GM19468 (cell line): ENCODE results near the gene RAD9A.

Experiments
- ATAC-seq: cut with Tn5 transposase; IDR thresholded peaks from one replicate; pipeline ENCODE4 v1.9.1; 2021; ENCODE audit warnings: mild to moderate bottlenecking, moderate library complexity, moderate number of reproducible peaks; ENCODE audit not compliant: unreplicated experiment; ENCODE audit errors: extremely low read depth

The RAD9A gene

DNA sequence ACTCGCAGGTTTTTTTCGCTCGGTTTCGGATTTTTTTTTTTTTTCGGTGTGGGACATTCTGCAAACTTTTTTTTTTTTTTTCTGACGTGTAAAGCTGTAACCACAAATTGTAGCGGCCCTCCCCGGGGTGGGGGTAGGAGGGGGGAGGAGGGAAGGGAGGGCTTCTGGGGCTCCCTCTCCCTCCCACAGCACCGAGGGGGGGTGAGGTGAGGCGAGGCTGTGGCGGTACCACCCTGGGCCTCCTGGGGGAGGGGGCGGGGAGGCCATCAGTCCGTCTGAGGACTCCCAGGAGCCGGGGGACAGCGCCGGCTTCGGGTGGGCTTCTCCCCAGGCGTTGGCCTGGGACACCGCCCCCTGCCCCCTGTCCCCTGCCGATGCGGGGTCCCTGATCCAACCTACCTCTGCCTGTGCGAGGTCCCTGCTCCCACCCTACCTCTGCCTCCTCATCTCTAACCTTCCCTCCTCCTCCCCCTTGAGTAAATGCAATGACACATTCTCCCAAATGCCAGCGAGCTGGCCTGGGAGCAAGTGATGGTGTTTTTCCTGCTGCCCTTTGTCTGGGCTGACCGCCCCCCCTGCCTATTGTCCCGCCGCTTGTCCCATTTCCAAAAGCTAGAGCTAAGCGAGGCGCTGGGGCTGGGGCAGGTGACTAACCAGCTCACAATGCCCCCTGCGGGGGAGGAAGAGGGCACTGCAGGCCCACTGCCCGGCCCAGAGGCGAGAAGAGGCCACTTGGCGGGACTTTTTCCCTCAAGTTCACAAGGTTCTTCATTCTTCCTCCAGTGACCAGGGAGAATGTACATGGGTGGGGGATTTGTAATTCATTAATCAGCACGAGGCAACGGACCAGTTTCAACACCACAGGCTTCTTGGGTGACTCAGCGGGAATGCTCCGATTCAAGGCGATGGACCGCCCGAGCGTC lies 17.9 kb upstream of the RAD9A start:
- no peak for ATAC-seq

DNA sequence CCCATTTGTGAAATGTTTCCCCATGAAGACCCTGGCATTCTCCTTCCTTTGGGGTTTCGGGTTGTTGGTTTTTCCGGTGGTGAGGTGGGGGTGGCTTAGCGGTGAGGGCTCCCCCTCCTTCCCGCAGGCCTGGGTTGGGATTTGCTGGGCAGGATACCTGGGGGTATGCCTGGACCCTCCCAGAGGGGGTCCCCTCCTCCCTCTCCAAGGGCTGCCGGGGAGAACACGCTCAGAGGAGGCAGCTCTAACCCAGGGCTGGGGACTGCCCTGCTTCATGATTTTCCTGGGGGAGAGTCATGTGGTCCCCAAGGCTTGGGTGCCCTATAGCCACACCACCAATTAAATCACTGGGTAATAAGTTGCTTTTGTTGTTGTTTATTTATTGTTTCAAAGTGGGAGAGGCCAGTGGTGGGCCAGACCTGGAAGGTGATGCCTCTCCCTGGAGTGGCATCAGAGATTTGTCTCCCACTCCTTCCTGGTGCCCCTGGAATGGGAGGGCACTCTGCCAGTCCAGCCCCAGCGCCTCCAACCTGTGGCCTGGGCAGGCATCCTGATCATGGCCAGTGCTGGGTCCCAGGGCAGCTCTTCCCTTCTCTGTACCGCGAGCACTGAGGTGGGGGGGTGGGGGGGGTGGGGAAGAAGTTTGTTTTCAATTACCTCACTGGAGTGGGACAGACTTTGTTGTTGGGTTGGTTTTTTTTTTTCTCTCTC lies 17.1 kb upstream of the RAD9A start:
- no peak for ATAC-seq

DNA sequence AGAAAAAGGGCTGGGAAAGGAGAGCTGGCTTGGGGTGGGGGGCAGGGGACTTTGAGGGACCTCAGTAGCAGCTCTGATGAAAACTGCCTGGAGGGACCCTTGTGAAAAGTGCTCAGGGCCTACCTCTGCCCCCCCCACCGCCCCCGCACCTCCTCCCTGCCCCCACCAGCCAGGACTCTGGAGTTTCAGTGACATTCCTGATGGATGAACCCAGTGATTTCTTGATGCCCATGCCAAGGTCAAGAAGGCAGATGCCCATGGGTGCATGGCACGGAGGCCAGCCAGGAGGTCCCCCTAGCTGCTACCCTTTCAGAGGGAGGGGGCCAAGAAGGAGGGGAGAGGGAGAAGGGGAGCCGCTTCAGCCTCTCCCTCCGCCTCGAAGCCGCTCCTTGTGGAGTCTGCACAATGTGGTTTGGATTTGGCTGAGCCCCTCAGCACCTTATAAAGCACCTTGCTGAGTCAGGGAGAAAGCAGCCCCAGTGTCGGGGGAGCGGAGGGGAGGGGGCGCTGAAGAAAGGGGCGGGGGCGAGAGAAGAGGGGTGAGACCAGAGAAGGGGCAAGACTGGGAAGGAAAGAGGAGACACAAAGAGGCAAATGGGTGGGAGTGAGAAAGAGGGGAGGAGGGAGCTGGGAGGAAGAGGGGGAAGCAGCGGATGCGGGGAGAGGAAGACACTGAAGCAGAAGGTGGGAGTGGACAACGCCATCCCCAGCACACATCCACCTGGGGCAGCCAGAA lies 16.3 kb upstream of the RAD9A start:
- ATAC-seq: no peak

DNA sequence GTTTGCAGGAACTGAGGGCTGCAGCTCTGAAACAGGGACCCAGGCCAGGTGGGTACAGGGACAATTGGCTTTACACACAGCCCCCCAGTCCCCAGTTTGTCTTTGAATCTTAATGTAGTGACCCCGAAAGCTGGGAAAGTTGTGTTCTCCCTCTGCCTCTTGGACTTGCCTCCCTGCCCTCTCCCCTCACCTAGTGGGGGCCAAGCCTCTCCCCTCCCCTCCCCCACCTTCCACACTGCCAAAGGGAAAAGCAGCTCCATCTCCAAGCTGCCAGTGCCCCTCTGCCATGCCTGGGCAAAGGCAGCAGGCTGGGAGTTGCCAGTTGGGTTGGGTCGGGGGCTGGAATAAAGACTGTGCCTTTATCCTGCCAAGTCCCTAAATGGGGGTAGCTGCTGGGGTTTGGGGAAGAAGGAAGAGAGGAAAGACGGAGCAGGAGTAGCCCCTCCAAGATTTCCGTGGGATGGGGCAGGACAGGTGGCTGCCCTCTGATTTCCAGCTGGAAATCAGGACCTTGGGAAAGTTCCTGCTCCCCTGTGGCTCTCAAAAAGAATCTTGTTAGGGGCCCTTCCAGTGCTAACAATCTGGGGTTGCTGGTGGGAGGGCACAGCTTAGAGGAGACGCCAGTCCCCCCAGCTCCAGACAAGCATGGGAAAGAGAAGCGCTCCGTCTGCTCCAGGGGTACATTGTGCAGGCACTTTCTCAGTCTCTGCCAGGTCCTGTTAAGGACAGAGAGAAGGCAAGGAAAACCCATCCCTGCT lies 15.5 kb upstream of the RAD9A start:
- ATAC-seq: no peak

DNA sequence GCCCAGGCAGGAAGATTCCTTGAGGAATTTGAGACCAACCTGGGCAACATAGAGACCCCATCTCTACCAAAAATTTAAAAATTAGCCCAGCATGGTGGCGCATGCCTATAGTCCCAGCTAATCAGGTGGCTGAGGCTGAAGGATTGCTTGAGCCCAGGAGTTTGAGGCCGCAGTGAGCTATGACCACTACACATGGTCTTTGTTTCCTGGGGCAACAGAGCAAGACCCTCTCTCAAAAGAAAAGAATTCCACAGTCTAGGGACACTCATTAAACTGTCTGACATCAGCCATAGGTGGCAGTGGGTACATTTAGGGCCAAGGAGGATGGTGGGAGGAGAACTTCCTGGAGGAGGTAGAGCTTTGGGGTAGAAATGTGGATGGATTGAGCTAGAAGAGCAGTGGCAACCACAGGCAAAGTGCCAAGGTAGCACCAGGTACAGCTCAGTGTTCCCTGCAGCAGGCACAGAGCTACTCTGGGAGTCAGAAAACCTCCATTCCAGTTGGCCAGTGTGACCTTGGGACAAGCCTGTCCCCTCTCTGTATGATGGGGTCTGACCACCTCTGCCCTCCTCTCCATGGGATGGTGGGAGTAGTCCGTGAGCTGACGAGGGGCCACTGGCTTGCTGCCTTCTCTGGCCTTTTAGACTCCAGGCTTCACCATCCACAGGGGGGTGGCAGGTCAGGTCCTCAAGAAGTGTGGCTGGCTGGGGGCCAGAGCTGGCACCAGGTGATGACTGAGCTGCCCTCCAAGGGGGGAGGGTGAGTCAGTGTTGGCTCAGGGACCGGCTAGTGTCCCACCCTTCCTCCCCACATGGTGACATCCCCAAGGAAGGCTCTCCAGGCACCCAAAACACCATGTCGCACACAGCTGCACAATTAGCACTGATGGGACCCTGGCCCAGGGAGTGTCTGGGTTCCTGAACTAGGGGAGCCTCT lies 14.6 kb upstream of the RAD9A start:
- no peak for ATAC-seq

DNA sequence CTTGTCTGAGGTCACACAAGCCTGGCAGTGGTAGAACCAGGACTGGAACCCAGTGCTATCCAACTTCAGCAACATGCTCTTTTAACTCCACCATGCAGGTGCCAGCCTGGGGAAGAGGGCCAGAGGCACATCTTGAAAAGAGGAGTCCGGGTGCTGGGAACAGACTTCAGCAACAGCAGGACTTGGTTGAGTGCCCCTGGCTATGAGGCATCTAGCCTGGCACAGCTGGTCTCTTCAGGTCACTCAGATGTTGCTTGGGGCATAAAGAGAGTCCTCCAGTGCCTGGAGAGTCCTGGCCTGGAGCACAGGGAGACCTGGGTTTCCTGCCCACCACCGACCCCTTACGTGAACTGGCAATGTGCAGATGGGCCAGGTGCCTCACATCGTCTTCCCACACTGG lies 13.2 kb upstream of the RAD9A start:
- ATAC-seq: no peak

DNA sequence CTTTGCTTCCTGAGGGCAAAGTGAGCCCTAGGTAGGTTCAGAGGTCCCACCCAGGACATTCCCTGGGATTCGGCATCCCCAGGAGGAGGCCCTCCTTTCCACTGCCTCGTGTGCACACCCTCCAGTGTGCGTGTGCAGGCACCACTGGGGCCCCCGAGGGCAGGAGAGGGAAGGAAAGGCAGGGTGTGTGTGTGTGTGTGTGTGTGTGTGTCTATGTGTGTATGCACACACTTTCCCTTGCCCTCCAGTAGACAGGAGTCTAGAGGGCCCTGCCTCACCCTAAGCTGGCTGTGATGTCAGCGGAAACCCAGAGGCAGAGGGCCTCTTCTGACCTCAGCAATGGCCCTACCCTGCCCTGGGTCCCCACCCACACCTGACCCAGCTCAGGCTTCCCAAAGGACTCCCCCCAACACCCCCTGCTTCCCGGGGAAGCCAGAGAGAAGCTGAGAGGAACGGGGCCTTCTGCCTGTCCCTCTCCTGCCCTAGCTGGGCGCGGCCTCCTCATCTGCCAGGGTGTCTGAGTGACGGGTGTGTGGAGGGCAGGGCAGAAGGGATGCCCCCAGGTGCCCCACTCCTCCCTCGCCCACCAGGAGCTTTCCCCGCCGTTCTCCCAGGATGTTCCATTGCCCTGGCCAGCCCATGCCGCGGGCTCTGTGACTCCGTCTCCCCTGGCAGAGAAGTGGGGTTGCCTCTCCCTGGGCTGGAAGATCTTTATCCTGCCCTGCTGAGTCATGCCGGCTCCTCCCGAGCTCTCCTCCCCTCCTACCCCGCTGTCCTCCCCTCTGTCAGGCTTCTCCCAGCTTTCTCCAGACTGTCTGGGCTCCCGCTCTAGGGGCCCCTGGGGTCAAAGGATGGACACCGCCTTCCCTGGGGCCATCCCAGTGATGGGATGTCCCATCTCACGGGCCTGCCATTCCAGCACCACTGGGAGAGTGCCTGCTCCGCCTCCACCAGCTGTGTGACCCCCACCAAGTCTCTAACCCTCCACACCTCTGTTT lies 12.4 kb upstream of the RAD9A start:
- ATAC-seq: no peak

DNA sequence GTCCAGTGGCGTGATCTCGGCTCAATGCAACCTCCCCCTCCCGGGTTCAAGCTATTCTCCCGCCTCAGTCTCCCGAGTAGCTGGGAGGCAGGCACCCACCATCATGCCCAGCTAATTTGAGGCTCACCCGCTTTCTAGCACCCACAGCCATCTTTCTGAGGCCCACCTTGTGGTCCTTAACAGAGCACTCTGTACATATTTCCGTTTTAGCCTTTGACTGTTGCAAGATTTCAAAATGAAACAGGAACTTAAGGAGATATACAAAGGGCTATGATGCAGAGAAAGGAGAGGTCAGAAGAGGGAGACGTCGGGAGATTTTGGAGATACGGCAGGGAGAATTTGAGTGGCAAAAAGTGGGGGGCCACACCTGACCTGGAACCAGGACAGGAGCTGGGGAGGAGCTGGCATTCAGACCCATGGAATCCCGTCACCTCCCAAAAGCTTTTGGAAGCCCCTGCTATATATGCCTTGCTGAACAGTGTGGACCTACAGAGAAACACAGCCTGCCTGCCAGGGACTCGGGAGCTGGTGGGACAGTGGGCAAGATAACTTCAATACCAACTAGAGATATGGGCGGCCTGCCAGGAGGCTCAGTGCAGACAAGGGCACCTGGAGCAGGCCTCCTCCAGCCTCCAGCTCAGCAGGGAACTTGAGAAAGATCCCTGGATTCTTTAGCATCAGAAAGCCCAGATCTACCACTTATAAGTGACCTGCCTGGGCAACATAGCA lies 10.4 kb upstream of the RAD9A start:
- no peak for ATAC-seq

DNA sequence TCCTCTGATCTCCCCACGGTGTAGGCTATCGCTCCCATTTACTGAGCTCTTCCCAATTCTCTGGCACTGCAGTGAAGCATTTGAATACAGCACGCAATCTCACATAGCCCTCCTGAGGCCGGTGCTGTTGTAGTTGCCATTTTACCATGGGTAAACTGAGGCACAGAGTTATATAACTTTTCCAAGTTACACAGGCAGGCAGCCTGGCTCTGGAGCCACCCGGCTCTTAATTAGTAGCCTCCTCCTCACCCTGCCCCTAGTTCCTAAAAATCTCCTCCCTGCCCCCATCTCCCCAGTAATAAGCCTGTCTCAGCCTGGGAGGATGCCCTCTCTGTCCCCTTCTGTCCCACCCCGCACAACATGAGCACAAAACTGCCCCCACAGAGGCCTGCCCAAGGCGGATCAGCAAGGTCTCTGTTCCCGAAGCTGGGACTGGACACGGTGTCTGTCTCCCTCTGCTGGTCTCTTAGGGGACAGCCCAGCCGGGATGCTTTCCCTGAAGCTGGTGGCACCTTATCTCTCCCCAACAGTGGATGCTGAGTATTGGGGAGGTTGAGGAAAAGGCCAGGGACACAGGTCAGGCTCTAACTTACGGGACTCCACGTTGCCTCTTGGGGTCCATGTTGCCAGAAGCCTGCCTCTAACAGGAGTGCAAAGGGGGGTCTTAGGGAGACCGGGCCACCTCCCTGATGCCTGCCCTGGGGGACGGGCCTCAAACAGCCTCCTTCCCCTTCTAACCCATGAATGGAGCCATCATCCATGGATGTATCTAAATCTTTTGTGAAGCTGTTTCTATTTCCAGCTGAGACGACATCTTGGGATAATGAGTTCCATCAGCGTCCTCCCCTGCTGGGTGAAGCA lies 9.3 kb upstream of the RAD9A start:
- no peak for ATAC-seq

DNA sequence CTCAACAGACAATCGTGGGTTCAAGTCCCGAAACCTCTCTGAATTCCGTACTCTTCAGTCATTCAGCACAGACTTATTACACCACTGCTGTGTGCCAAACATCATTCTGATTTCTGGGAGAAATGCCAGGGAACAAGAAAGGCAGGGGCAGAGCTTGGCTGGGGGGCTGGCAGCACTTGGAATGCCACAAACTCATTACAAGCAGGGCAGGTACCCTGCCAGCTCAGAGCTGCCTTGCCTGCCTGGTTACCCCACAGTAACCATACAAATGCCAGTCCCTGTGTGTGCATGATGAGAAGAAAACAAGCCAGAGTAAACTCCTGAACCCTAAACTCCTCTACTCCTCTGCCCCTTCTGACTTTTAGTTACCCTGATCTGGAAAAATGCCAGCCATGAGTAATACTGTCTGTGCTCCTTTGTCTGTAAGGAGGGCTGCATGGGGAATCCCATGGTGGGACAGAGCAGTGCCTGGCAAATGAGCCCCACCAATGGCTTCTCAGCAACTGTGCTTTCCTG lies 6.9 kb upstream of the RAD9A start:
- no peak for ATAC-seq

DNA sequence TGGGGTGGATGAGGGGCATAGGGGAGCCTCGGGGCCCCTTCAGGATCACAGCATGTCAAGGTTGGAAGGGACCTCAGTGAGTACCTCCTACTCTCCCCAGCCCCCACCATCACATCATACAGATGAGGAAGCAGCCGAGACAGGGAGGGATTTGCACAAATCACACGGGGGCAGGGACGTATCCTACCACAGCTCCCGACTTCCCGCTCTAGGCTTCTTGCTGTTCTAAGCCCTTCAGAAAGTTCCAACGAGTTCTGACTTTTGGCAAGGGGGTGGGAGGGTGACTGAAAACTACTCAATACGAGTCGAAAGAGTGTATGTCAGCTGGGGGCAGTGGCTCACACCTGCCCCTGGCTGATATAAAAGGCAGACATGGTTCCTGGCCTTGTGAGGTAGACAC lies 4.7 kb upstream of the RAD9A start:
- ATAC-seq: no peak

DNA sequence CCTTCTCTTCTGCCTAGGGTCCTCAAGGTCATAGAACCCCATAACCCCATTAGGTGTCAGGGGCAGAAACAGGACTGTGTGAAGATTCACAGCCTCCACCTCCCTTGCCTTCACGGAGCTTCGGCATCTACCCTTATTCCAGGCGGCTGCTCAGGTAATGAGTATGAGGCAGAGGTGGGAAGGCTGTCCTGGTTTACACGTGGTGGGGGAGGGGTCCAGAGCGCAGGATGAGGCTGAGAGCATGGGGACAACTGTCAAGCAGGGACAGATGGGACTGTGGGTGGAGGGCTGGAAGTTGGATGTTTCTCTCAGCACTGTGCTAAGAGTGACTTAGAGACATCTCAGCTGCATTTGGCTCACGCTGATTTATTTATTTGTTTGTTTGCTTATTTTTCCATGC lies 4.3 kb upstream of the RAD9A start:
- ATAC-seq: no peak

DNA sequence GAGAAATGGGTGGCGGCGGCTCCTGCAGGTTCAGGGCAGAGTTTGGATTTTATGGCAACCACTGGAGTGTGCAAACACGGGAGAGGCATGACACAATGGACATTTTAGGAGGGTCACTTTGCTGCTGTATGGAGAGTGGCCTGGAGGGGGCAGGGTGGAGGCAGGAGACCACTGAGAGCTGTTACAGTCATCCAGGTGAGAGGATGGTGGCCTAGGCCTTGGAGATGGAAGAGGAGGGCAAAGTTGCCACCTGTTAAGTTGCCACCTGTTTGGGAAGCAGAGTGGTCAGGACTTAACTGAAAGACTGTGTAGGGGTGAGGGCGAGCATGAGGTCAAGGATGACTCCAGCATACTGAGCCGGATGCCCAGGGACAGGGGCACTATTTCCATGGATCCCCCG lies 2.3 kb upstream of the RAD9A start:
- no peak for ATAC-seq

DNA sequence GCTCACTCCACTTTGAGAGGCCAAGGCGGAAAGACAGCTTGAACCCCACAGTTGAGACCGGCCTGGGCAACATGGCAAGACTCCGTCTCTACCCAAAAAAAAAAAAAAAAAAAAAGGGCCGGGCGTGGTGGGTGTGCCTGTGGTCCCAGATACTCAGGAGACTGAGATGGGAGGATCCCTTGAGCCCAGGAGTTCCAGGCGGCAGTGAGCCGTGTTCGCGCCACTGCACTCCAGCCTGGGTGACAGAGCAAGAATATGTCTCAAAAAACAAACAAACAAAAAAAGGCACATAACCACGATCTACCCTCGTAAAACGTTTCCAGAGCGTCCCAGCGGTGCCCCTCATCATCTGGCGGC lies 861 bp upstream of the RAD9A start:
- ATAC-seq: no peak

DNA sequence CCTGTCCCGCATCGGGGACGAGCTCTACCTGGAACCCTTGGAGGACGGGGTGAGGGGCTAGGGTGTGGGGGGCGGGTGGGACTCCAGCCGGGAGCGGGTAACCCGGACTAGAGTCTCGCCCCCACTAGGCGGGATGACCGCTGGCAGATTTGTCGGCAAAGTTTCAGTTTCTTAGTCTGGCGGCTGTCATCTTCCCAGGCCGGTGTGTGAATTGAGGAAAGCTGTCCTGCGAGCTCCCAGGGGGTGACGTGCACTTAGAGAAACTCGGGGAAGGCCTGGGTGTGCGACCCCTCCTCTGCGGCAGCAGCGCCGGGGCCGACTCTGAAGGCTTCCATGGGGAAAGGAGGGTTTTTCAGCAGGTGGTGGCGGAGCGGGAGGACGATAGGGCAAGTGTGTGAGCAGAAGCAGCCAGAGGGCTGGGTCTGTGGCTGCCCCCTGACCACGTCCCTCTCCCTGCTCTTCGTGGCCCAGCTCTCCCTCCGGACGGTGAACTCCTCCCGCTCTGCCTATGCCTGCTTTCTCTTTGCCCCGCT lies 463 bp downstream of the RAD9A start:
- ATAC-seq: no peak

DNA sequence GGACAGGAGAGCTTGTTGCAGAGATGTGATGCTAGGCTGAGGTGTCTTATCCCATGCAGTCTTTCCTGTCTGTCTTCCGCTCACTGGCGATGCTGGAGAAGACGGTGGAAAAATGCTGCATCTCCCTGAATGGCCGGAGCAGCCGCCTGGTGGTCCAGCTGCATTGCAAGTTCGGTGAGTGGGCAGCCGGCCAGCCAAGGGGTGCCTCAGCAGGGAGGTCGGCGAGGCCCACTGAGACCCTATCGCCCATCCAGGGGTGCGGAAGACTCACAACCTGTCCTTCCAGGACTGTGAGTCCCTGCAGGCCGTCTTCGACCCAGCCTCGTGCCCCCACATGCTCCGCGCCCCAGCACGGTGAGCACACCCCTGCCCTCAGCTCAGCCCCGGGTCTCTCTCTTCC lies 1.7 kb downstream of the RAD9A start:
- ATAC-seq: no peak
